HepG2 (cell line): ENCODE measurements around the gene ITIH3. TPM values are rescaled to one million over a fixed set of nuclear protein-coding genes. Genes with fewer than 3 reads are reported as not detected.

Experiments
- ATAC-seq: fragments of 200-7000 bp; cut with Tn5 transposase; 3 replicates; pipeline ENCODE4 v1.9.1; 2020; ENCODE audit warnings: mild to moderate bottlenecking, moderate library complexity
- BruUV-seq: library from RNA; stranded (reverse); fragments of 400-500 nt; replicated peaks from 2 replicates; lab custom pipeline; 2021; lab: Mats Ljungman, UMichigan
- CTCF ChIA-PET: fragments of 300-600 bp; formaldehyde crosslinking; extraction: SDS; loops from one replicate; lab custom pipeline; 2021; ENCODE audit warnings: low total read pairs, inconsistent platforms, low intra/inter-chr PET ratio; lab: Yijun Ruan, JAX
- POLR2A ChIA-PET: fragments of 350-600 bp; sonication (Branson Sonifier 250); formaldehyde crosslinking; loops from one replicate; lab custom pipeline; 2020; ENCODE audit warnings: antibody characterized with exemption, inconsistent platforms; lab: Yijun Ruan, JAX
- DNase-seq: peaks from one replicate; pipeline ENCODE4 v3.0.0-alpha.2; 2015; ENCODE audit warnings: low spot score
- FAIRE-seq: peaks from 3 replicates; lab custom pipeline; 2011; peaks lifted over from hg19 to GRCh38; lab: Jason Lieb, UNC
- H2AFZ ChIP-seq: one replicate; pipeline ENCODE4 v1.6.1; 2011; ENCODE audit warnings: low read length, inconsistent platforms
- H3K27ac ChIP-seq: fragments of 300-600 bp; 3 replicates; pipeline ENCODE4 v1.8.0; 2011; ENCODE audit warnings: mixed run types, mild to moderate bottlenecking, mixed read lengths, low read length, inconsistent platforms; ENCODE audit not compliant: insufficient read depth; ENCODE audit errors: extremely low read length
- H3K27me3 ChIP-seq, 2 experiments: fragments of 200-600 bp in 1 of 2; 2 replicates in 1 of 2; 3 replicates in 1 of 2; pipeline versions ENCODE4 v1.6.0 to v1.8.0; 2011; ENCODE audit warnings: low read length in 2 of 2, mild to moderate bottlenecking in 2 of 2, moderate library complexity in 2 of 2, inconsistent platforms in 1 of 2; ENCODE audit not compliant: insufficient read depth in 2 of 2, control insufficient read depth in 1 of 2
- H3K36me3 ChIP-seq, 2 experiments: fragments of 200-600 bp in 1 of 2; replicated peaks in 1 of 2; 2 replicates in 1 of 2; 3 replicates in 1 of 2; pipeline versions ENCODE4 v1.5.1 to v1.8.0; 2011; ENCODE audit warnings: low read length in 2 of 2, inconsistent platforms in 1 of 2; ENCODE audit not compliant: insufficient read depth in 2 of 2, control insufficient read depth in 1 of 2
- H3K4me1 ChIP-seq: 2 replicates; pipeline ENCODE4 v1.5.1; 2012; ENCODE audit warnings: low read length, inconsistent platforms; ENCODE audit not compliant: insufficient read depth
- H3K4me2 ChIP-seq: 2 replicates; pipeline ENCODE4 v1.6.0; 2011; ENCODE audit warnings: low read depth, low read length, inconsistent platforms
- H3K4me3 ChIP-seq, 3 experiments: fragments of 200-600 bp in 1 of 3; sonication (generic), shearing (Covaris generic) in 1 of 3; replicated peaks in 1 of 3; 2 replicates each; pipeline ENCODE4 v1.5.1; 2011 to 2016; ENCODE audit warnings: low read length in 3 of 3, inconsistent platforms in 2 of 3, low read depth in 2 of 3, mild to moderate bottlenecking in 2 of 3, control low read depth in 1 of 3, mixed read lengths in 1 of 3; ENCODE audit not compliant: insufficient read depth in 1 of 3
- H3K79me2 ChIP-seq: one replicate; pipeline ENCODE4 v1.6.1; 2011; ENCODE audit warnings: low read length, inconsistent platforms; ENCODE audit not compliant: insufficient read depth
- H3K9ac ChIP-seq: 2 replicates; pipeline ENCODE4 v1.6.0; 2011; ENCODE audit warnings: mild to moderate bottlenecking, low read depth, low read length, inconsistent platforms; ENCODE audit not compliant: insufficient read depth
- H3K9me3 ChIP-seq: 2 replicates; pipeline ENCODE4 v1.5.1; 2012; ENCODE audit warnings: mild to moderate bottlenecking, low read length
- H4K20me1 ChIP-seq: 2 replicates; pipeline ENCODE4 v1.6.0; 2011; ENCODE audit warnings: inconsistent platforms, mild to moderate bottlenecking, low read length, moderate library complexity; ENCODE audit not compliant: insufficient read depth
- AHR ChIP-seq: IDR thresholded peaks from 2 replicates; pipeline ENCODE4 v1.6.1; 2018; ENCODE audit warnings: missing genetic modification reagents, missing compliant biosample characterization
- TOE1 ChIP-seq: sonication (generic); formaldehyde crosslinking; IDR thresholded peaks from 2 replicates; pipeline ENCODE4 v1.4.0; 2020; ENCODE audit warnings: mild to moderate bottlenecking, missing genetic modification reagents
- XBP1 ChIP-seq: sonication (generic); formaldehyde crosslinking; IDR thresholded peaks from 2 replicates; pipeline ENCODE4 v1.5.0; 2020; ENCODE audit warnings: missing genetic modification reagents
- ZNF136 ChIP-seq: sonication (generic); formaldehyde crosslinking; IDR thresholded peaks from 2 replicates; pipeline ENCODE4 v1.8.1; 2022; ENCODE audit warnings: low read depth, mild to moderate bottlenecking, moderate library complexity, missing genetic modification reagents
- ZNF296 ChIP-seq: sonication (generic); formaldehyde crosslinking; conservative IDR thresholded peaks from 2 replicates; pipeline ENCODE4 v1.5.0; 2020; ENCODE audit warnings: mild to moderate bottlenecking, missing genetic modification reagents
- WGBS: methylation state at CpG from one replicate; pipeline ENCODE4 v1.1.6; 2017; ENCODE audit warnings: low lambda C conversion rate; 5-methylcytosine and 5-hydroxymethylcytosine counted together
- in situ Hi-C: cut with HindIII; loops from 2 replicates; pipeline ENCODE4 v1.10.0; 2017; ENCODE audit warnings: low pct_unique_long_range_greater_than_20kb; ENCODE audit not compliant: extremely low pct_ligation_motif_present
- intact Hi-C: fragments of 100-400 bp; cut with micrococcal nuclease; formaldehyde crosslinking; loops from one replicate; pipeline ENCODE4 v1.10.0; 2022; ENCODE audit not compliant: unreplicated experiment
- polyA plus RNA-seq, 8 experiments: library from polyadenylated mRNA; depleted of rRNA in 3 of 8; stranded (reverse) in 7 of 8; unstranded in 1 of 8; fragments of >200 nt; fragmentation: Illumina TruSeq in 4 of 8; extraction: Trizol in 4 of 8; gene quantifications; 2 replicates each; pipeline versions ENCODE4 v1.2.1 to v1.2.3, GENCODE V29; 2011 to 2016; ENCODE audit warnings: low read depth in 4 of 8, missing spikeins in 1 of 8, mixed read lengths in 1 of 8; ENCODE audit not compliant: insufficient read depth in 1 of 8
- total RNA-seq, 5 experiments: library from RNA; depleted of rRNA; stranded (reverse); fragments of >200 nt; fragmentation: Illumina TruSeq; extraction: Trizol; gene quantifications; 2 replicates each; pipeline ENCODE4 v1.2.3, GENCODE V29; 2016; ENCODE audit warnings: low read depth in 1 of 5
- TF ChIP-seq, protein P1 (sequence below): sonication (generic); formaldehyde crosslinking; IDR thresholded peaks from 2 replicates; pipeline ENCODE4 v1.5.0; 2020; ENCODE audit warnings: missing genetic modification reagents, mild to moderate bottlenecking, borderline replicate concordance
- TF ChIP-seq, protein P2 (sequence below): sonication (generic); formaldehyde crosslinking; IDR thresholded peaks from 2 replicates; pipeline ENCODE4 v1.4.0; 2020; ENCODE audit warnings: missing genetic modification reagents
- TF ChIP-seq, protein P3 (sequence below): IDR thresholded peaks from 2 replicates; pipeline ENCODE4 v1.6.1; 2016; ENCODE audit warnings: low read depth, control low read depth
- TF ChIP-seq, protein P4 (sequence below): sonication (generic); formaldehyde crosslinking; IDR thresholded peaks from 2 replicates; pipeline ENCODE4 v1.8.0; 2023; ENCODE audit warnings: mild to moderate bottlenecking, missing genetic modification reagents

The ITIH3 gene
- total and polyA plus RNA-seq, 2 of the 13 experiments (the other 11 are each of a cell fraction or from before 2014, with no cell fraction given): 105 to 632 TPM

DNA sequence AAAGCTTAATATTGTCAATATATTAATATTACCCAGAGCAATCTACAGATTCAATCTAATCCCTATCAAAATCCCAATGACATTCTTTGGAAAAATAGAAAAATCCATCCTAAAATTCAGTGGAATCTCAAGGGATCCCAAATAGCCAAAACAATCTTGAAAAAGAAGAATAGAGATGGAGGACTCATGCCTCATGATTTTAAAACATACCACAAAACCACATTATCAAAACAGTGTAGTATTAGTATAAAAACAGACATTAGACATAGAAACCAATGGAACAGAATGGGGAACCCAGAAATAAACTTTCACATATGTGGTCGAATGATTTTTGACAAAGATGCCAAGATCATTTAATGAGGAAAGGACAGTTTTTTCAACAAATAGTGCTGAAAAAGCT, 38.5 kb upstream of the ITIH3 start:
- POLR2A ChIA-PET: no interaction called here
- in situ Hi-C loops (no loop called here), intact Hi-C loops (no loop called here)
- DNase-seq (no peak), ATAC-seq (no peak), FAIRE-seq (no peak)
- H3K4me2 ChIP-seq: no peak overlapping the region
- peaks cover 11% of the 10 kb centered on the region for H3K4me1 ChIP-seq
- no peaks in the 10 kb centered on the region for H3K79me2 ChIP-seq
- BruUV-seq: no TSS peak
- no peaks in the 10 kb centered on the region for H3K27me3 ChIP-seq
- no peak for TF ChIP-seq ZNF296
- TF ChIP-seq TOE1 (CRISPR knock-in tag): no peak
- TF ChIP-seq, protein P1, sequence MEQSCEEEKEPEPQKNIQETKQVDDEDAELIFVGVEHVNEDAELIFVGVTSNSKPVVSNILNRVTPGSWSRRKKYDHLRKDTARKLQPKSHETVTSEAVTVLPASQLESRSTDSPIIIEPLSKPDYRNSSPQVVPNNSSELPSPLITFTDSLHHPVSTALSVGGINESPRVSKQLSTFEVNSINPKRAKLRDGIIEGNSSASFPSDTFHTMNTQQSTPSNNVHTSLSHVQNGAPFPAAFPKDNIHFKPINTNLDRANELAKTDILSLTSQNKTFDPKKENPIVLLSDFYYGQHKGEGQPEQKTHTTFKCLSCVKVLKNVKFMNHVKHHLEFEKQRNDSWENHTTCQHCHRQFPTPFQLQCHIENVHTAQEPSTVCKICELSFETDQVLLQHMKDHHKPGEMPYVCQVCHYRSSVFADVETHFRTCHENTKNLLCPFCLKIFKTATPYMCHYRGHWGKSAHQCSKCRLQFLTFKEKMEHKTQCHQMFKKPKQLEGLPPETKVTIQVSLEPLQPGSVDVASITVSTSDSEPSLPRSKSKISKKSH: no peak
- no peak for TF ChIP-seq ZNF136 (CRISPR knock-in tag)
- TF ChIP-seq AHR (CRISPR knock-in tag): no peak
- TF ChIP-seq, protein P2, sequence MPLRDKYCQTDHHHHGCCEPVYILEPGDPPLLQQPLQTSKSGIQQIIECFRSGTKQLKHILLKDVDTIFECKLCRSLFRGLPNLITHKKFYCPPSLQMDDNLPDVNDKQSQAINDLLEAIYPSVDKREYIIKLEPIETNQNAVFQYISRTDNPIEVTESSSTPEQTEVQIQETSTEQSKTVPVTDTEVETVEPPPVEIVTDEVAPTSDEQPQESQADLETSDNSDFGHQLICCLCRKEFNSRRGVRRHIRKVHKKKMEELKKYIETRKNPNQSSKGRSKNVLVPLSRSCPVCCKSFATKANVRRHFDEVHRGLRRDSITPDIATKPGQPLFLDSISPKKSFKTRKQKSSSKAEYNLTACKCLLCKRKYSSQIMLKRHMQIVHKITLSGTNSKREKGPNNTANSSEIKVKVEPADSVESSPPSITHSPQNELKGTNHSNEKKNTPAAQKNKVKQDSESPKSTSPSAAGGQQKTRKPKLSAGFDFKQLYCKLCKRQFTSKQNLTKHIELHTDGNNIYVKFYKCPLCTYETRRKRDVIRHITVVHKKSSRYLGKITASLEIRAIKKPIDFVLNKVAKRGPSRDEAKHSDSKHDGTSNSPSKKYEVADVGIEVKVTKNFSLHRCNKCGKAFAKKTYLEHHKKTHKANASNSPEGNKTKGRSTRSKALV (CRISPR knock-in tag): no peak
- TF ChIP-seq XBP1 (CRISPR knock-in tag): no peak
- TF ChIP-seq, protein P3, sequence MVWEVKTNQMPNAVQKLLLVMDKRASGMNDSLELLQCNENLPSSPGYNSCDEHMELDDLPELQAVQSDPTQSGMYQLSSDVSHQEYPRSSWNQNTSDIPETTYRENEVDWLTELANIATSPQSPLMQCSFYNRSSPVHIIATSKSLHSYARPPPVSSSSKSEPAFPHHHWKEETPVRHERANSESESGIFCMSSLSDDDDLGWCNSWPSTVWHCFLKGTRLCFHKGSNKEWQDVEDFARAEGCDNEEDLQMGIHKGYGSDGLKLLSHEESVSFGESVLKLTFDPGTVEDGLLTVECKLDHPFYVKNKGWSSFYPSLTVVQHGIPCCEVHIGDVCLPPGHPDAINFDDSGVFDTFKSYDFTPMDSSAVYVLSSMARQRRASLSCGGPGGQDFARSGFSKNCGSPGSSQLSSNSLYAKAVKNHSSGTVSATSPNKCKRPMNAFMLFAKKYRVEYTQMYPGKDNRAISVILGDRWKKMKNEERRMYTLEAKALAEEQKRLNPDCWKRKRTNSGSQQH (CRISPR knock-in tag): no peak
- TF ChIP-seq, protein P4, sequence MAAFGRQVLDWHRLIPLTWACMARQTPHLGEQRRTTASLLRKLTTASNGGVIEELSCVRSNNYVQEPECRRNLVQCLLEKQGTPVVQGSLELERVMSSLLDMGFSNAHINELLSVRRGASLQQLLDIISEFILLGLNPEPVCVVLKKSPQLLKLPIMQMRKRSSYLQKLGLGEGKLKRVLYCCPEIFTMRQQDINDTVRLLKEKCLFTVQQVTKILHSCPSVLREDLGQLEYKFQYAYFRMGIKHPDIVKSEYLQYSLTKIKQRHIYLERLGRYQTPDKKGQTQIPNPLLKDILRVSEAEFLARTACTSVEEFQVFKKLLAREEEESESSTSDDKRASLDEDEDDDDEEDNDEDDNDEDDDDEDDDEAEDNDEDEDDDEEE (CRISPR knock-in tag): no peak
- TF ChIP-seq, all 625 proteins: peak for 0
- H3K4me3 ChIP-seq: no peak overlapping the region
- no peaks in the 10 kb centered on the region for H3K9me3 ChIP-seq
- no peak overlapping the region for H2AFZ ChIP-seq
- H3K9ac ChIP-seq: no peak overlapping the region
- H4K20me1 ChIP-seq: no peaks in the 10 kb centered on the region
- peaks cover 5 to 44% of the 10 kb centered on the region in 2 experiments; a peak in 3 of 5 replicates for H3K36me3 ChIP-seq
- CTCF ChIA-PET: no interaction called here
- WGBS: 90% methylated on average over 1 of the region's 1 CpG
- H3K27ac ChIP-seq: no peak overlapping the region
